GM18507 (cell line): ENCODE results near the gene HIVEP1.
A peak's percentile ranks its signal among the peaks of the same experiment; 100 is the strongest.
"Not testable (repeated sequence)": the region's sequence is repeated elsewhere in the genome, so short reads cannot be mapped to it uniquely, and the experiment has no call there.

Source experiments
- DNase-seq: peaks from one replicate; pipeline ENCODE4 v3.0.0; 2011; ENCODE audit warnings: low read depth; ENCODE audit not compliant: insufficient read length; ENCODE audit errors: extremely low spot score
- FAIRE-seq: peaks from 2 replicates; lab custom pipeline; 2011; peaks lifted over from hg19 to GRCh38; lab: Jason Lieb, UNC

The HIVEP1 gene

DNA sequence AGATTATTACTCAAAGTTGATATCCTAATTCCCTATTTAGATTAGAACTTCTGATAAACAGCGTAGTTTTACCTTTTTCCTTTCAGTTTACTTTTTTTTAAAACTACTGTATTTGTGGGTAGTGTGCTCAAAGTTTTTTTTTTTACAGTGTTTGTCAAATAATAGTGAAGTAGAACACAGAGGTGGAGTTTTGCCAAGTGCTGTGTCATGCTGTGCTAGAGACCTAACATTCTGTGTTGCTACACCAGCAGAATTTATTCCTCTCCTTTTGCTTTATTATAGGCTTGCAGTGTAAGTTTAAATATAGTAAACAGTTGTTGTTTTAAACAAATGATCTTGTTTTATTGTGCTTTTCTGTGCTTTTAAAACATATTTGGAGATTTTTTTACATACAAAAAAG is 125.4 kb downstream of the HIVEP1 start:
- no peak for DNase-seq

DNA sequence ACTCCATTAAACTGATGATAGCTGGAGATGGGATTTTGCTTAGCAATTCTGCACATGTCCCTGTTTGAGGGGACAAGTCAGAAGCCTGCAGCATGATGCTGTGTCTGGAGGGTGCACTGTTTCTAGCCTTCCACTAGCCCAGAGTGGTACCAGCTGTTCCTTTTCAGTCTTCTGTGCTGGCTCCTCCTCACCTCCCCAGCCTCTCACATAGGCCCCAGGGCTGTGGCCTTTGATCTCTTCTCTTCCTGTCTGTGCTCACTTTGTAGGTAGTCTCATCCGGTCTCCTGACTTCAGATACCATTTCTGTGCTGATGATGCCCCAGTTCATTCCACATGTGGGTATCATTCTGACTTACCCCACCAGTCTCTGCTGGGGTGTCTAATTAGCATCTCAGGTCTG is 126.3 kb downstream of the HIVEP1 start:
- no peak for DNase-seq
- no peak for FAIRE-seq

More for the DNA sequence above, 125.4 kb downstream of the HIVEP1 start:
- no peak for FAIRE-seq

DNA sequence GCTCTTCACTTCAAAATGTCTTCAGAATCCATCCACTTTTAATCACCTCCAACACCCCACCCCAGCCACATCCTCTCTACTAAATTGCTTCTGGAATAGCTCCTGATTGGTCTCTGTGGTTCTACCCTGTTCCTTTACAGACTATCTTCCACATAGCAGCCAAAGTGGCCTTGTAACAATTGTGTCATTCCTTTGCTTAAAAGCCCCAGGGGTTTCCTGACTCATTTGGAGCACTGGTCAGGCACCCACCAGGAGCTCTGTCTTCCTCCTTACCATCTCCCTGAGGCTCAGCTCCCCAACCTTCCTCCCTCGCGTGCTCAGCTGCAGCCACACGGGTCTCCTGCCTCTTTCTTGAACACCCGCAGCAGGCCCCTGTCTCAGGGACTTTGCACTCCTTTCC is 126.8 kb downstream of the HIVEP1 start:
- DNase-seq (no peak), FAIRE-seq (no peak)

DNA sequence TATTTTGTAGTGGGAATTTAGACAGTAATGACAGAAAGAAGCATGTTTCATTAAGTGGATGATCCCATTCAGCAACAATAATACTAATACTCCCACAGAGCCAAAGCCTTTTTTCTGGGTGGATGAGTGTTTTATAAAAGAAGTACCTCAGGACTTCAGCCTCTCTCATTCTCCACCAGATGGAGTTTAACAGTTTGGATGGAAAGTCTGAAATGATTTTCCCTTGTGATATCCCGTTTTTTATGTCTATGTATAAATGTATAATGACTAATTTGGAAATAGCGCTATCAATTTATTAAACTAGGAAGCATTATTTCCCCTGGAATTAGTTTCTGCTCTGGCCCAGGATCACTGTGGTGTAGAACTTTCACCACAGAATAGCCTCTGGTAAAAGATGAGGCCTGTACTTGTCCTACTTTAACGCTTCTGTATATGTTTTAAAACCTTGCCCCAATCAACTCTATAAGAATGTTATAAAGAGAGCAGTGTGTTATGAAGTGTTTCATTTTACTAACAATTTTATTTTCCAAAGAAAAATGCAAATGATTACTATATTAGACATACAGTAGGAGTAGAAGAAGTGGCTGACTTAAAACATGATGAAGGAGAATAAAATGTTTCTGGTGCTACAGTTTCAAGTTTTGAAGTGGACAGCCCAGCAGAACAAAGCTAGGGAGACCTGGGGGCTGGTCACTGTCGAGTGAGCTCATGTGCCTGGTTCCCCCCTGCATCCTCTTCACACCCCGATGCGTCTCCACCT is 135.6 kb downstream of the HIVEP1 start:
- no peak for FAIRE-seq
- no peak for DNase-seq

DNA sequence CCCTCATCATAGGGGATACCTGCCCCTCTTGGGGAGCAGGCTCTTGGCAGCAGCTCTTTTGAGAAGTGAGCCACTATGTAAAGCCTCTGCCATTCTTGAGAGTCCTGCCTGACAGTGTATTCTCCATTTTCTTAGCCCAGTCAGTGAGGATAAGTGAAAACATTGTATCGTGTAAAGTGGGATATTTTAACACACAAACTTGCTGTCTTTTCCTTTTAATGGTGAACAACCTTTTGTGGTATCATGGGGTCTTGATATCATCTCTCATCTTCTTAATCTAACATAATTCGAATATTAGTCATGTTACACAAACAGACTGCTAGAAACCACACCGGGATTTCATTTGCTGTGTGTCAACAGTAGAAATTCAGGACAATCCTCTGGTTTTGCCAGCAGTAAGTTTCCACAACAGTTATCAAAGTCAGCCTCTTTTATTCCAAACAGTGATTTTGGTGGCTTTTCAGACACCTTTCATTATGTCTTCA is 136.2 kb downstream of the HIVEP1 start:
- no peak for DNase-seq
- FAIRE-seq: no peak

DNA sequence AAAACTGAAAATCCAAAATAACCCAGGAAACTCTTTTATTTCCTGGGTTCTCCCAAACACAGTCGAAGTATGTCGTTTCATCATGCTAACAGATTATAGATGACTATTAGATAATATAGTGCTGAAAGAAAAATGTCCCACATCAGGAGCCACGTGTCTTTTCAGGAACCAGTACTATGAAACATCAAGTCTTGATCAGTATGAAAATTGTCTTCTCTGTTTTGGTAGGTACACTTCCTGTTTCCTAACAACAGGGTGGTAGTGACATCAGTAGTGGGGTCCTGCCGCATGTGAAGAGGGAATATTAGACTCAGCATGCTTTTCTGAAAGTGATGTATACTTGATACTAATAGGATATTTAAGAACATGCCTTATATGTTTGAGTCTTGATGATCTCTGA is 136.7 kb downstream of the HIVEP1 start:
- FAIRE-seq: no peak

DNA sequence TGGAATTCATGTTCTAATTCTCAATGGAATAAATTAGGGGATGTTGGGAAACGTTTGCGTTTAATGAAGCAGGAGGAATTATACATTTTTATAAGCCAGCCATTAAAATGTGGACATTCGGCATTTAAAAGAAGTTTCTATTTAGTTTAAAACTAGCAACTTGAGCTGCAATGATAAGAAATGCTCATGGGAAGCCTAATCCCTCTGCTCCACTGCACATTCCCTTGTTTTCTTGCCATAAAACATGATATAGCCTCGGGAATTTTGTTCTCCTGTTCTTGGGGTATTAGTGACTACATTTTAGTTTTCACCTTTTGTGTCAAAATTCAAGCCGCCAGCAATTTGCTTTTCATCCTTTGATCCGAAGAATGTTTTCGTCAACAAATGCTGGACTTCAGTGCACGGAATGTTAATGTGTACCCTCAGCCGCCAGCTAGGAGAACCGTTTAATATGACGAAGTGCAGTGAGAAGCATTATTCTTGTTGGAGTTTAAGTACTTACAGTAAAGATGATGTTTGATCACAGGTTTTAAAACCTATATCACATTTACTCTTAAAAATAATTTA is 137.9 kb downstream of the HIVEP1 start:
- FAIRE-seq (no peak), DNase-seq (no peak)

More for the DNA sequence above, 136.7 kb downstream of the HIVEP1 start:
- DNase-seq: no peak

DNA sequence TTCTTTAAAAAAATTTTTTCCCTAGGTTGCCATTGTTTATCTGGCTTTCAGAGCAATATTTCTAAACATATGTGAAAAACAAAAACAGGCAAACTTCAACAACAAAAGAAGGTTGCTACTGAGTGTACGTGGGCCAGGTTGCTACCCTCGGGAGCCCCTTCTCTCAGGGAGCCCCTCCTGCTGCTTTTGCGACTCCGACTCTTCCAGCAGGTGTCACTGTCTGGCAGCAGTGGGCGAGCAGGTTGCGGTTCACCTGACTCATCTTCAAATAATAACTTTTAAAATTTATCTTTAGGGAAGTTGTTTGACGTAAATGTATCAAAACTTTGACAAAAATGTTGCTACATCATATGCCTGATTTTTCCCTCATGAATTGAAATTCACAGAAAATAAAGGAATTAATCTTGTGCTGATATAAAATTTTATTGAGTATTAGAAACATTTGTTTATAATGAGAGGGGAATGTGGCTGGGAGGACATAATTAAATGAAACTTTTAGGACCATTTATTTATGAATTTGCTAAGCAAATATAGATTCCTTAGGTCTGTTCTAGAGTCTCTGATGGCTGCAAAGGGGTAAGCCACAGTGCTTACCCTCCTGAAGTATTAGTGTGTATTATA is 138.8 kb downstream of the HIVEP1 start:
- FAIRE-seq (no peak), DNase-seq (no peak)

DNA sequence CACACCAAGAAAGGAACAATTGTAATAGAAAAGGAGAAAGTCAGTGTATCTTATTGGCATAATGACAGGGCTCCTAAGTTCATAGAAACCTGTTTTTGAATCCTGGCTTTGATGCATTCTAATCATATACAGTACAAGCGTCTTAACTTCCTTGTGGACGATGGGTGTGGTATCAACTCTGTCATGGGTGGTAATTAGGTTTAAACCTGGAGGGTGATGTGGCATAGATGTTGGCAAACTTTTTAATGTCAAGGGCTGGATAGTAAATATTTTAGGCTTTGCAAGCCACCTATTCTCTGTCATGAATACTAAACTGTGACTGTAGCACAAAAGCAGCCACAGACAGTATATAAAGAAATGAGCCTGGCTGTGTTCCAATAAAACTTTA is 139.3 kb downstream of the HIVEP1 start:
- FAIRE-seq: no peak
- DNase-seq: no peak

DNA sequence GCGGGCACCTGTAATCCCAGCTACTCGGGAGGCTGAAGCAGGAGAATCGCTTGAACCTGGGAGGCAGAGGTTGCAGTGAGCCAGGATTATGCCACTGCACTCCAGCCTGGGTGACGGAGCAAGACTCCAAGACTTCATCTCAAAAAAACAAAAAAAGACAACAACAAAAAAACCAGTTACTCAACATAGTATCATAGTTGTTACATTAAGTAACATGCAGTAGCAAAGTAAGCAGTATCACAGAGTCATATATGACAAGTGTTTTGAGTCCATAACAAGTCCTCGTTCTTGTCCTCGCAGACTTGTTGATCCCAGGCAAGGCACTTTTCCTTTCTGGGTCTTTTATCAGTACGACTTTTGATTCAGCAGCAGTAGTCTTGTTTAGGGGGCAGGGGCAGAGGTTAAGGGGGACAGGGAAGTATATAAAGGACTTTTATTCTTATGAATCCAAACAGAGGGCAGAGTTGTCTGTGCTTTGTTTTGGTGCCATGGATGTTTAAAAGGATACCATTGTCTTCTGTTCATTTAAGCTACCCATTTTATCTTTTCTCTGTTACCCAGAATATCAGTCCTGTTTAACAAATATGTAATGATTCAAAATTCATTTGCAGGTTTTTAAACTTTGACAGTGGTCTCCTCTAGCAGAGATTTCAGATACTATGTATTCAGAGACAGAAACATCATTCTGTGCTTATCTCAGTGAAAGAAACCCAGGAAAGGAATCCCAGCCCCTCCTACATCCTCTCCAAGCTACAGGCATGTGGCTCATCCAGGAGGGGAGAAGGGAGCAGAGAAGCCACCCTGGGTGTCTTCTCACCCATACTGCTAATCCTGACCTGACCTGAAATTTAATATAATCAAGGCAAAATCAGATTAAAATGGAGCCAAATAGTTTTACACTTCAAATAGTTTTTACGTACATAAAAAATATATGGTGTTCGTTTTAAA is 140.2 kb downstream of the HIVEP1 start:
- FAIRE-seq: no peak

DNA sequence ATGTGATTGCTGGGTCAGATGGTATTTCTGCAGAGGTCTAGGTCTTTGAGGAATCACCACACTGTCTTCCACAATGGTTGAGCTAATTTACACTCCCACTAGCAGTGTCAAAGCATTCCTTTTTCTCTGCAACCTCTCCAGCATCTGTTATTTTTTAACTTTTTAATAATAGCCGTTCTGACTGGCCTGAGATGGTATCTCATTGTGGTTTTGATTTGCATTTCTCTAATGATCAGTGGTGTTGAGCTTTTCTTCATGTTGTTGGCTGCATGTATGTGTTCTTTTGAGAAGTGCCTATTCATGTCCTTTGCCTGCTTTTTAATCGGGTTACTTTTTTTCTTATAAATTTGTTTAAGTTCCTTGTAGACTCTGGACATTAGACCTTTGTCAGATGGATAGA is 143.7 kb downstream of the HIVEP1 start:
- DNase-seq: not testable (repeated sequence)
- peak; percentile 36 for FAIRE-seq

More for the DNA sequence above, 140.2 kb downstream of the HIVEP1 start:
- no peak for DNase-seq

DNA sequence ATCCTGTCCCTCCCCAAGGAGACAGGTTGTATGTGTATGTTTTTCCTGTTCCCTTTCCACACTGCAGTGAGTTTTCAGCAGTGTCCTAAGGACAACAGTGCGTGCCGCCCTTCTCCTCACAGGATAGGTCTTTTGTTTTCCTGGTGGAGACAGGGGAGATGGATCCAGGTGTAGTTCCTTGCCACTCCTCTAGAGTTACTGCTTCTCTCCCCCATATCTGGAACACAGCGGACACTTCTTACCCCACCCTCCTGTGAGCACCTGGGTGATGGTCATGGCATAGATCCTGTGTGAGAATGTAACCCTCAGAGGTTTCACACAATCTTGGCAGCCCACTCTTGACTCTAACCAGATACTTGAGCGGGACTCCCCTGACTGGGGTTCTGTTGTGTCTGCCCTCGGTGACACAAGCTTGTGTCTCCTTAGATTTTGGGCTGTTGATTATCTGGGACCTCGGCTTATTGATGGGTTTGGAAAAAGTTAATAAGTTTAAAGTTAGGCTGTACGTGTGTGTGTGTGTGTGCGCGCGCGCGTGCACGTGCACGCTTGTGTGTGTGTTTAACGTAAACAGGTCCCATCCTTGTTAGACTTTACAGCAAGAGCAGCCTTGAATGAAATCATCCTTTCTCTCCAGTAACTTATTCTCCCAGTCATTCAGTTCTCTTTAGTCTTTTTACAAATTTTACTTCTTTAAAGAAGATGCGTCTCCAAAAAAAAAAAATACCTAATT is 146.7 kb downstream of the HIVEP1 start:
- FAIRE-seq: no peak
- DNase-seq: no peak

DNA sequence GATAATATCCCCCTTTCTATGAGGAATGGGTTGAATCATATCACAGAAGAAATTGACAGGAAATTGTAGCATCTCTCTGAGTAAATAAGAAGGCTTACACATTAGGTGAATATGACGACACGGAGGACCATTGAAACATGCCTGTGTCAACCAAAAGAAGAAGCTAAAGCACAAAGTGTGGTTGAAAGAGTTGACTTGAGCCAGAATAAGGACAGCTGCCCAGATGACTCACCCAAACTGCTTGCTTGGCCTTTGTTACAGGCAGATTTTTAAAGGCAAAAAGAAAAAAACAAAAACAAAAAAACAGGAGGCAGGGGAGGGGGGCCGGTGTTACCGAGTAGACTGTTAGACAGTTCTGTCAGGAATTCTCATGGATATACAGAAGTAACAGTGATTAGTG is 148.2 kb downstream of the HIVEP1 start:
- DNase-seq (no peak), FAIRE-seq (no peak)

DNA sequence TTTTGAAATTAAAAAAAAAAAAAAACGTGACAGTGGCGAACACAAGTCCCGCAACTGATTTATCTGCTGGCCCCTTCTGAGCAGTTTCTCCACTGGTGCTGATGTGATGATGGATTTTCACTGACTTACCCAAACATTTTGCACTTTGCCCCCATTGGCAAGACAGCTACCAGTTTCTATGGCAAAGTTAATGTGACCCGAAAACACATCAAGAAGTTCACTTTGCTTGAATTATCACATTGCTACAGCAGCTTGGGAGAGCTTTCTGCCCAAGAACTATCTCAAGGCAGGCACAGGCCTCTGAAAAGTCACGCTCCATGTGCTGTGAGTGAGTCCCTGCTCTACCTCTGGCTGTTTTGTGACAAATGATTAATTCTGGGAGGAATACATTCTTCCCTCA is 150.1 kb downstream of the HIVEP1 start:
- DNase-seq (no peak), FAIRE-seq (no peak)

DNA sequence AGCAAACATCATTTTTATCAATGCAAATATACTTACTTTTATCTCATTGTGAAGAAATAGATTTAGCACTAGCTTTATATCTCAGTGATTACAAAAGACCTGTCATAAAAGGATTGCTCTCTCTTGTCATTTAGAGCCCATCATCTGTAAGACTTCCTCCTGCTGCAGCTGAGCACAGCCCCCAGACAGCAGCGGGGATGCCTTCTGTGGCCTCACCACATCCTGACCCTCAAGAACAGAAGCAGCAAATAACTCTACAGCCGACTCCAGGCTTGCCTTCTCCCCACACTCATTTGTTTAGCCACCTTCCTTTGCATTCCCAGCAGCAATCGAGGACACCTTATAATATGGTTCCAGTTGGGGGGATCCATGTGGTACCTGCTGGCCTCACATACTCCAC is 151.0 kb downstream of the HIVEP1 start:
- no peak for DNase-seq
- no peak for FAIRE-seq

DNA sequence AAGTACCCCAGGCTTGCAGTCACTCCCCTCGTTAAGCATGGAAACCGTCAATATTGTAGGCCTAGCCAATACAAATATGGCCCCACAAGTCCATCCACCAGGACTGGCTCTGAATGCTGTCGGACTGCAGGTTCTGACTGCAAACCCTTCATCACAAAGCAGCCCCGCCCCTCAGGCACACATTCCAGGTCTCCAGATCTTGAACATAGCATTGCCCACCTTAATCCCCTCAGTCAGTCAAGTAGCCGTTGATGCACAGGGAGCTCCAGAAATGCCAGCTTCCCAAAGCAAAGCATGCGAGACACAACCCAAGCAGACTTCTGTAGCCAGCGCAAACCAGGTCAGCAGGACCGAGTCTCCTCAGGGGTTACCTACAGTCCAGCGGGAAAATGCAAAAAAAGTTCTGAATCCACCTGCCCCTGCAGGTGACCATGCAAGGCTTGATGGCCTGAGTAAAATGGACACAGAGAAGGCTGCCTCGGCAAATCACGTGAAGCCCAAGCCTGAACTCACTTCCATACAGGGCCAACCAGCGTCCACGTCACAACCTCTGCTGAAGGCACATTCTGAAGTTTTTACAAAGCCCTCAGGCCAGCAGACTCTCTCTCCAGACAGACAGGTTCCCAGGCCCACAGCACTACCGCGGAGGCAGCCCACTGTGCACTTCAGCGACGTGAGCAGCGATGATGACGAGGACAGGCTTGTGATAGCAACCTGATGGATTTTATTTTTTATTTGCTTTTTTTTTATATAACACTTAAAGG is 151.8 kb downstream of the HIVEP1 start:
- FAIRE-seq (no peak), DNase-seq (no peak)

DNA sequence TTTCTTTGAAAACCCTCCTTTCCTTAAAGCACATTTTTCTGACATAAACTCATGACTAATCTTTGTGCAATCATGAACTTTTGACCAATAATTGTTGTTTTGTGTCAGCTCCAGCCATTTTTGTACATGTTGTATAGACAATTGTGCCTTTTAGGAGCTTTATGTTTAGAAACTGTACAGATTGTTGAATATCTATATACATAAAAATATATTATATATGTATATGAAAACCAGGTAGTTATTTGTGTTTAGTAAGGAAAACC is 152.3 kb downstream of the HIVEP1 start:
- FAIRE-seq: no peak
- DNase-seq: no peak

DNA sequence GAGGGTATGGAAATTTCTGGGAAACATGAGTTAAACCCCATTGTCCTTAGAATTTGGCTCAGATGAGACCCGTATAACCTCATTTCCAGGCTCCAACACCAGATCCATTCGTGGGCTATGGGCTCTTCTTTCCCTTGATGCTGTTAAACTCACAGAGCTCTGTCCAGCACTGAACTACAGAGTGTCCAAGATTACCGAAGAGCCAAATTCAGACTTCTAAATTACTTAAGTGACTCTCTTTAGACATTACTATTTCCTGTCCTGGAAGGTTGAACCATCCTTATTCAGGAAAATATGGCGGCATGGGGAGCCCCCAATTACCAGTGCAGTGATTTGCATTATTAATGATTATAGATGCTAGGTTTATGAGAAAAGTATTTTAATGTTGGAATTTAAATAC is 153.2 kb downstream of the HIVEP1 start:
- DNase-seq (no peak), FAIRE-seq (no peak)
